Trophoblast cell (in vitro differentiated cells and primary cell): ENCODE measurements around the gene KCP.

ENCODE experiments used
- DNase-seq, 2 donors: peaks; one replicate each; pipeline ENCODE4 v3.0.0-alpha.2; 2016
- H2AFZ ChIP-seq: 2 replicates; pipeline ENCODE4 v1.6.1; 2013; ENCODE audit warnings: low read length, moderate library complexity, mild to moderate bottlenecking; ENCODE audit not compliant: insufficient read depth, poor library complexity
- H2AK5ac ChIP-seq: 2 replicates; pipeline ENCODE4 v1.6.1; 2013; ENCODE audit warnings: mild to moderate bottlenecking, low read length
- H2BK120ac ChIP-seq: 2 replicates; pipeline ENCODE4 v1.6.1; 2013; ENCODE audit warnings: low read length, mild to moderate bottlenecking, moderate library complexity; ENCODE audit not compliant: insufficient read depth, poor library complexity
- H2BK12ac ChIP-seq: 2 replicates; pipeline ENCODE4 v1.6.1; 2013; ENCODE audit warnings: mild to moderate bottlenecking, low read length, moderate library complexity
- H2BK5ac ChIP-seq: 2 replicates; pipeline ENCODE4 v1.6.1; 2013; ENCODE audit warnings: low read length, low read depth, moderate library complexity, mild to moderate bottlenecking; ENCODE audit not compliant: poor library complexity
- H3K14ac ChIP-seq: 2 replicates; pipeline ENCODE4 v1.6.1; 2013; ENCODE audit warnings: mild to moderate bottlenecking, low read length
- H3K18ac ChIP-seq: 2 replicates; pipeline ENCODE4 v1.6.1; 2013; ENCODE audit warnings: mild to moderate bottlenecking, low read length
- H3K23ac ChIP-seq: 2 replicates; pipeline ENCODE4 v1.6.1; 2013; ENCODE audit warnings: low read length
- H3K27ac ChIP-seq: 2 replicates; pipeline ENCODE4 v1.5.1; 2013; ENCODE audit warnings: low read depth, mild to moderate bottlenecking, inconsistent platforms, low read length, moderate library complexity
- H3K27me3 ChIP-seq: 2 replicates; pipeline ENCODE4 v1.6.1; 2013; ENCODE audit warnings: inconsistent platforms, mild to moderate bottlenecking, low read length, moderate library complexity; ENCODE audit not compliant: insufficient read depth
- H3K36me3 ChIP-seq, 2 experiments: 1 replicate in 1 of 2; 2 replicates in 1 of 2; pipeline ENCODE4 v1.6.1; 2013; ENCODE audit warnings: low read length in 2 of 2, mild to moderate bottlenecking in 2 of 2, moderate library complexity in 1 of 2; ENCODE audit not compliant: insufficient read depth in 2 of 2, control insufficient read depth in 1 of 2
- H3K4ac ChIP-seq: 2 replicates; pipeline ENCODE4 v1.6.1; 2013; ENCODE audit warnings: low read depth, mild to moderate bottlenecking, low read length, moderate library complexity
- H3K4me1 ChIP-seq, 2 experiments: 1 replicate in 1 of 2; 2 replicates in 1 of 2; pipeline ENCODE4 v1.6.1; 2013; ENCODE audit warnings: low read length in 2 of 2, mild to moderate bottlenecking in 2 of 2, moderate library complexity in 1 of 2; ENCODE audit not compliant: insufficient read depth in 2 of 2, control insufficient read depth in 1 of 2
- H3K4me2 ChIP-seq: 2 replicates; pipeline ENCODE4 v1.6.1; 2013; ENCODE audit warnings: inconsistent platforms, mild to moderate bottlenecking, low read length, moderate library complexity
- H3K4me3 ChIP-seq: 2 replicates; pipeline ENCODE4 v1.5.1; 2013; ENCODE audit warnings: mild to moderate bottlenecking, low read depth, low read length, inconsistent platforms
- H3K79me1 ChIP-seq: one replicate; pipeline ENCODE4 v1.6.1; 2013; ENCODE audit warnings: low read length
- H3K79me2 ChIP-seq: 2 replicates; pipeline ENCODE4 v1.6.1; 2013; ENCODE audit warnings: low read length, mild to moderate bottlenecking; ENCODE audit not compliant: control insufficient read depth, insufficient read depth, poor library complexity
- H3K9ac ChIP-seq: 2 replicates; pipeline ENCODE4 v1.6.1; 2013; ENCODE audit warnings: mild to moderate bottlenecking, low read length
- H3K9me3 ChIP-seq: 2 replicates; pipeline ENCODE4 v1.6.1; 2013; ENCODE audit warnings: low read depth, mild to moderate bottlenecking, control low read depth, inconsistent platforms, low read length; ENCODE audit not compliant: insufficient read depth
- H4K12ac ChIP-seq: 2 replicates; pipeline ENCODE4 v1.6.1; 2013; ENCODE audit warnings: low read depth, mild to moderate bottlenecking, low read length, moderate library complexity
- H4K8ac ChIP-seq: 2 replicates; pipeline ENCODE4 v1.6.1; 2013; ENCODE audit warnings: low read depth, mild to moderate bottlenecking, low read length, moderate library complexity
- H4K91ac ChIP-seq: one replicate; pipeline ENCODE4 v1.6.1; 2013; ENCODE audit warnings: low read depth, mild to moderate bottlenecking, low read length, moderate library complexity
- WGBS: extraction: QIAGEN DNeasy Blood & Tissue Kit; methylation state at CpG from one replicate; pipeline ENCODE4 v1.1.7; 2013; ENCODE audit warnings: missing lambda C conversion rate; ENCODE audit not compliant: insufficient read length, insufficient coverage; ENCODE audit errors: extremely low coverage; 5-methylcytosine and 5-hydroxymethylcytosine counted together

KCP gene

GRCh38 chr7:128848289-128849155 lies 62.0 kb downstream of the KCP start:
- Histone ChIP-seq H3K23ac (no peak overlapping the region), H3K4ac (no peak overlapping the region), H2BK12ac (no peak overlapping the region), H3K4me3 (no peak overlapping the region), H3K4me2 (no peak overlapping the region), H3K4me1 (no peaks in the 10 kb centered on the region), H3K9me3 (no peaks in the 10 kb centered on the region), H3K14ac (no peak overlapping the region), H2BK5ac (no peak overlapping the region), H3K79me1 (no peaks in the 10 kb centered on the region), H3K36me3 (peaks cover 96 to 97% of the 10 kb centered on the region in 2 experiments), H4K91ac (no peak overlapping the region), H3K27me3 (no peaks in the 10 kb centered on the region), H2AFZ (no peak overlapping the region), H3K27ac (no peak overlapping the region), H3K9ac (no peak overlapping the region), H3K18ac (no peak overlapping the region), H3K79me2 (no peaks in the 10 kb centered on the region), H2AK5ac (no peak overlapping the region), H4K8ac (no peak overlapping the region), H4K12ac (no peak overlapping the region), H2BK120ac (no peak overlapping the region)
- DNase-seq: no peak
- no CpG with 5 or more reads among the region's 31 CpGs for WGBS

- no CpG with 5 or more reads among the region's 17 CpGs for WGBS
- no peak overlapping the region for H3K23ac ChIP-seq
- H2AK5ac ChIP-seq: no peak overlapping the region
- DNase-seq: no peak
- no peak overlapping the region for H2BK120ac ChIP-seq
- H3K4ac ChIP-seq: no peak overlapping the region
- H2BK5ac ChIP-seq: no peak overlapping the region
- H3K18ac ChIP-seq: no peak overlapping the region
- no peak overlapping the region for H3K4me2 ChIP-seq
- no peaks in the 10 kb centered on the region for H3K4me1 ChIP-seq
- H3K36me3 ChIP-seq: peaks cover 96 to 97% of the 10 kb centered on the region in 2 experiments
- H3K9ac ChIP-seq: no peak overlapping the region
- no peaks in the 10 kb centered on the region for H3K27me3 ChIP-seq
- H3K79me1 ChIP-seq: no peaks in the 10 kb centered on the region
- no peak overlapping the region for H3K4me3 ChIP-seq
- no peaks in the 10 kb centered on the region for H3K9me3 ChIP-seq
- no peak overlapping the region for H3K14ac ChIP-seq
- H4K8ac ChIP-seq: no peak overlapping the region
- no peak overlapping the region for H3K27ac ChIP-seq
- H3K79me2 ChIP-seq: no peaks in the 10 kb centered on the region
- no peak overlapping the region for H4K91ac ChIP-seq
- H4K12ac ChIP-seq: no peak overlapping the region
- no peak overlapping the region for H2BK12ac ChIP-seq
- H2AFZ ChIP-seq: no peak overlapping the region
These were observed 62.7 kb downstream of the KCP start for GRCh38 chr7:128847721-128848211.

- H3K4me1 ChIP-seq: no peaks in the 10 kb centered on the region
- H4K91ac ChIP-seq: no peak overlapping the region
- no peak overlapping the region for H3K27ac ChIP-seq
- no peak overlapping the region for H2AK5ac ChIP-seq
- no peak overlapping the region for H3K14ac ChIP-seq
- H2BK120ac ChIP-seq: no peak overlapping the region
- H2BK12ac ChIP-seq: no peak overlapping the region
- no CpG with 5 or more reads among the region's 14 CpGs for WGBS
- H3K23ac ChIP-seq: no peak overlapping the region
- H3K27me3 ChIP-seq: no peaks in the 10 kb centered on the region
- no peak overlapping the region for H3K4ac ChIP-seq
- H3K79me2 ChIP-seq: no peaks in the 10 kb centered on the region
- no peak overlapping the region for H4K8ac ChIP-seq
- no peaks in the 10 kb centered on the region for H3K9me3 ChIP-seq
- no peak overlapping the region for H3K18ac ChIP-seq
- H3K36me3 ChIP-seq: peaks cover 96 to 97% of the 10 kb centered on the region in 2 experiments
- H2AFZ ChIP-seq: no peak overlapping the region
- H3K9ac ChIP-seq: no peak overlapping the region
- no peak overlapping the region for H4K12ac ChIP-seq
- DNase-seq: no peak
- no peak overlapping the region for H3K4me3 ChIP-seq
- no peaks in the 10 kb centered on the region for H3K79me1 ChIP-seq
- H2BK5ac ChIP-seq: no peak overlapping the region
- no peak overlapping the region for H3K4me2 ChIP-seq
These were observed 63.6 kb downstream of the KCP start for GRCh38 chr7:128846781-128847444.

GRCh38 chr7:128845987-128846386 lies 64.5 kb downstream of the KCP start:
- Histone ChIP-seq H3K9ac (no peak overlapping the region), H4K8ac (no peak overlapping the region), H3K9me3 (no peaks in the 10 kb centered on the region), H3K36me3 (peaks cover 96% of the 10 kb centered on the region in 2 experiments), H2BK5ac (no peak overlapping the region), H3K27ac (no peak overlapping the region), H2AFZ (no peak overlapping the region), H3K14ac (no peak overlapping the region), H3K4me2 (no peak overlapping the region), H4K91ac (no peak overlapping the region), H2BK120ac (no peak overlapping the region), H2BK12ac (no peak overlapping the region), H2AK5ac (no peak overlapping the region), H3K4me1 (no peaks in the 10 kb centered on the region), H3K23ac (no peak overlapping the region), H3K79me1 (no peaks in the 10 kb centered on the region), H3K4me3 (no peak overlapping the region), H3K27me3 (no peaks in the 10 kb centered on the region), H3K18ac (no peak overlapping the region), H4K12ac (no peak overlapping the region), H3K79me2 (no peaks in the 10 kb centered on the region), H3K4ac (no peak overlapping the region)
- no CpG with 5 or more reads among the region's 19 CpGs for WGBS
- no peak for DNase-seq
